Epithelial cell of prostate (primary cell): ENCODE data around the gene RAVER2.
A peak's percentile ranks its signal among the peaks of the same experiment; 100 is the strongest.
"Not testable (repeated sequence)": the region's sequence is repeated elsewhere in the genome, so short reads cannot be mapped to it uniquely, and the experiment has no call there.

Experiments
- DNase-seq: peaks from one replicate; pipeline ENCODE4 v3.0.0-alpha.2; 2011; ENCODE audit warnings: low read depth, low spot score
- H3K27ac ChIP-seq: fragments of 450-650 bp; 2 replicates; pipeline ENCODE4 v1.5.1; 2017; ENCODE audit warnings: mild to moderate bottlenecking

RAVER2 gene

GRCh38 chr1:64745986-64746940 is 1.4 kb downstream of the RAVER2 start:
- no peak for DNase-seq
- H3K27ac ChIP-seq: peak overlapping the region; percentile 38

GRCh38 chr1:64748222-64748621 is 3.3 kb downstream of the RAVER2 start:
- H3K27ac ChIP-seq: no peak overlapping the region

GRCh38 chr1:64748706-64749105 is 3.8 kb downstream of the RAVER2 start:
- no peak for DNase-seq
- no peak overlapping the region for H3K27ac ChIP-seq

More at GRCh38 chr1:64748222-64748621, 3.3 kb downstream of the RAVER2 start:
- DNase-seq: no peak

- no peak overlapping the region for H3K27ac ChIP-seq
- DNase-seq: no peak
These were observed 5.2 kb downstream of the RAVER2 start for GRCh38 chr1:64750092-64750491.

GRCh38 chr1:64750875-64751274 is 6.0 kb downstream of the RAVER2 start:
- no peak for DNase-seq
- H3K27ac ChIP-seq: no peak overlapping the region

- no peak overlapping the region for H3K27ac ChIP-seq
- DNase-seq: no peak
These were observed 9.3 kb downstream of the RAVER2 start for GRCh38 chr1:64754173-64754572.

GRCh38 chr1:64755361-64755760 is 10.5 kb downstream of the RAVER2 start:
- H3K27ac ChIP-seq: no peak overlapping the region
- DNase-seq: no peak

GRCh38 chr1:64756770-64757169 is 11.9 kb downstream of the RAVER2 start:
- H3K27ac ChIP-seq: no peak overlapping the region
- no peak for DNase-seq

GRCh38 chr1:64757213-64757612 is 12.3 kb downstream of the RAVER2 start:
- DNase-seq: no peak
- no peak overlapping the region for H3K27ac ChIP-seq

- no peak for DNase-seq
- no peak overlapping the region for H3K27ac ChIP-seq
These were observed 13.4 kb downstream of the RAVER2 start for GRCh38 chr1:64758233-64758632.

- DNase-seq: no peak
- H3K27ac ChIP-seq: no peak overlapping the region
These were observed 15.1 kb downstream of the RAVER2 start for GRCh38 chr1:64759968-64760367.

GRCh38 chr1:64765012-64765411 is 20.1 kb downstream of the RAVER2 start:
- DNase-seq: no peak
- no peak overlapping the region for H3K27ac ChIP-seq

GRCh38 chr1:64765826-64766225 is 21.0 kb downstream of the RAVER2 start:
- DNase-seq: no peak
- H3K27ac ChIP-seq: no peak overlapping the region

- H3K27ac ChIP-seq: no peak overlapping the region
- DNase-seq: peak; percentile 34
These were observed 21.6 kb downstream of the RAVER2 start for GRCh38 chr1:64766429-64766828.

- no peak overlapping the region for H3K27ac ChIP-seq
- DNase-seq: no peak
These were observed 24.6 kb downstream of the RAVER2 start for GRCh38 chr1:64769482-64769881.

GRCh38 chr1:64769971-64770370 is 25.1 kb downstream of the RAVER2 start:
- no peak overlapping the region for H3K27ac ChIP-seq
- DNase-seq: no peak

GRCh38 chr1:64773306-64773705 is 28.4 kb downstream of the RAVER2 start:
- not testable (repeated sequence) for H3K27ac ChIP-seq, DNase-seq

- no peak for DNase-seq
These were observed 30.2 kb downstream of the RAVER2 start for GRCh38 chr1:64775113-64775512.

GRCh38 chr1:64782044-64782443 is 37.2 kb downstream of the RAVER2 start:
- not testable (repeated sequence) for H3K27ac ChIP-seq

More at GRCh38 chr1:64775113-64775512, 30.2 kb downstream of the RAVER2 start:
- H3K27ac ChIP-seq: no peak overlapping the region

GRCh38 chr1:64782848-64783247 is 38.0 kb downstream of the RAVER2 start:
- not testable (repeated sequence) for DNase-seq, H3K27ac ChIP-seq

More at GRCh38 chr1:64782044-64782443, 37.2 kb downstream of the RAVER2 start:
- DNase-seq: not testable (repeated sequence)

GRCh38 chr1:64790832-64791487 is 46.1 kb downstream of the RAVER2 start:
- no peak for DNase-seq

More at GRCh38 chr1:64790832-64791487, 46.1 kb downstream of the RAVER2 start:
- H3K27ac ChIP-seq: no peak overlapping the region
